Osteocyte (in vitro differentiated cells): Measurements from ENCODE around the gene CCNY. TPM values are rescaled to one million over a fixed set of nuclear protein-coding genes. Genes with fewer than 3 reads are reported as not detected.

Source experiments
- DNase-seq: peaks from one replicate; pipeline ENCODE4 v3.0.0; 2021; ENCODE audit warnings: mixed read lengths; ENCODE audit not compliant: unreplicated experiment; ENCODE audit errors: extremely low spot score
- H3K27ac Mint-ChIP-seq: one replicate; pipeline ENCODE4 v1.8.0; 2021; ENCODE audit warnings: mild to moderate bottlenecking, mixed read lengths; ENCODE audit not compliant: unreplicated experiment
- H3K27me3 Mint-ChIP-seq: one replicate; pipeline ENCODE4 v1.8.0; 2021; ENCODE audit warnings: mixed read lengths; ENCODE audit not compliant: unreplicated experiment
- H3K36me3 Mint-ChIP-seq: one replicate; pipeline ENCODE4 v1.8.0; 2021; ENCODE audit warnings: mixed read lengths; ENCODE audit not compliant: unreplicated experiment
- H3K4me1 Mint-ChIP-seq: one replicate; pipeline ENCODE4 v1.8.0; 2021; ENCODE audit warnings: mixed read lengths; ENCODE audit not compliant: unreplicated experiment
- H3K4me3 Mint-ChIP-seq: one replicate; pipeline ENCODE4 v1.8.0; 2021; ENCODE audit warnings: mild to moderate bottlenecking, moderate library complexity, mixed read lengths; ENCODE audit not compliant: unreplicated experiment
- H3K9me3 Mint-ChIP-seq: one replicate; pipeline ENCODE4 v1.8.0; 2021; ENCODE audit warnings: mixed read lengths; ENCODE audit not compliant: unreplicated experiment
- CTCF ChIP-seq: fragments of 200-600 bp; sonication (generic); IDR thresholded peaks from 2 replicates; pipeline ENCODE4 v1.5.0; 2021; ENCODE audit warnings: antibody characterized with exemption, mild to moderate bottlenecking, moderate library complexity
- total RNA-seq: library from RNA; stranded (reverse); gene quantifications from 2 replicates; pipeline ENCODE4 v1.2.1, GENCODE V29; 2021

Gene CCNY
- total RNA-seq, 1 donor from 2014 or later = 76.4 TPM

- no peaks in the 10 kb centered on the region for H3K27me3 Mint-ChIP-seq
- peaks cover 51% of the 10 kb centered on the region for H3K4me1 Mint-ChIP-seq
- no peak for DNase-seq
- H3K36me3 Mint-ChIP-seq = no peaks in the 10 kb centered on the region
- no peak overlapping the region for H3K4me3 Mint-ChIP-seq
- H3K9me3 Mint-ChIP-seq = no peaks in the 10 kb centered on the region
- no peak overlapping the region for H3K27ac Mint-ChIP-seq
- no peak for TF ChIP-seq CTCF
These were observed 119.9 kb downstream of the CCNY start for GRCh38 chr10:35456153-35456720.

- DNase-seq = no peak
- Mint-ChIP-seq H3K27ac (no peak overlapping the region), H3K27me3 (no peaks in the 10 kb centered on the region), H3K36me3 (no peaks in the 10 kb centered on the region), H3K4me1 (peaks cover 53% of the 10 kb centered on the region), H3K4me3 (no peak overlapping the region), H3K9me3 (no peaks in the 10 kb centered on the region)
- TF ChIP-seq CTCF = no peak
These were observed 120.5 kb downstream of the CCNY start for GRCh38 chr10:35456784-35457183.

- TF ChIP-seq CTCF = no peak
- Mint-ChIP-seq H3K27me3 (no peaks in the 10 kb centered on the region), H3K4me3 (no peak overlapping the region), H3K9me3 (no peaks in the 10 kb centered on the region), H3K4me1 (peaks cover 61% of the 10 kb centered on the region), H3K36me3 (no peaks in the 10 kb centered on the region), H3K27ac (no peak overlapping the region)
- DNase-seq = no peak
These were observed 122.5 kb downstream of the CCNY start for GRCh38 chr10:35458500-35459448.

- Mint-ChIP-seq H3K36me3 (no peaks in the 10 kb centered on the region), H3K9me3 (no peaks in the 10 kb centered on the region), H3K27ac (peak overlapping the region; percentile 13), H3K4me3 (no peak overlapping the region), H3K4me1 (peaks cover 55% of the 10 kb centered on the region), H3K27me3 (no peaks in the 10 kb centered on the region)
- no peak for TF ChIP-seq CTCF
- DNase-seq = no peak
These were observed 123.1 kb downstream of the CCNY start for GRCh38 chr10:35459449-35459847.

- Mint-ChIP-seq H3K27ac (peak overlapping the region; percentile 45), H3K9me3 (no peaks in the 10 kb centered on the region), H3K27me3 (no peaks in the 10 kb centered on the region), H3K4me3 (no peak overlapping the region), H3K4me1 (peaks cover 43% of the 10 kb centered on the region), H3K36me3 (no peaks in the 10 kb centered on the region)
- DNase-seq = no peak
- TF ChIP-seq CTCF = no peak
These were observed 124.6 kb downstream of the CCNY start for GRCh38 chr10:35460852-35461460.
